IPS-18c (cell line): ENCODE measurements around the gene P2RY14.
"Not testable (repeated sequence)": the region's sequence is repeated elsewhere in the genome, so short reads cannot be mapped to it uniquely, and the experiment has no call there.

Experiments
- H3K4me3 ChIP-seq: 2 replicates; pipeline ENCODE4 v1.7.0; 2013; ENCODE audit warnings: low read depth, mild to moderate bottlenecking, low read length, moderate library complexity; ENCODE audit not compliant: insufficient read depth
- H3K9me3 ChIP-seq: one replicate; pipeline ENCODE4 v1.6.1; 2013; ENCODE audit warnings: mild to moderate bottlenecking, low read length, moderate library complexity; ENCODE audit not compliant: control insufficient read depth, insufficient read depth

P2RY14 gene

DNA sequence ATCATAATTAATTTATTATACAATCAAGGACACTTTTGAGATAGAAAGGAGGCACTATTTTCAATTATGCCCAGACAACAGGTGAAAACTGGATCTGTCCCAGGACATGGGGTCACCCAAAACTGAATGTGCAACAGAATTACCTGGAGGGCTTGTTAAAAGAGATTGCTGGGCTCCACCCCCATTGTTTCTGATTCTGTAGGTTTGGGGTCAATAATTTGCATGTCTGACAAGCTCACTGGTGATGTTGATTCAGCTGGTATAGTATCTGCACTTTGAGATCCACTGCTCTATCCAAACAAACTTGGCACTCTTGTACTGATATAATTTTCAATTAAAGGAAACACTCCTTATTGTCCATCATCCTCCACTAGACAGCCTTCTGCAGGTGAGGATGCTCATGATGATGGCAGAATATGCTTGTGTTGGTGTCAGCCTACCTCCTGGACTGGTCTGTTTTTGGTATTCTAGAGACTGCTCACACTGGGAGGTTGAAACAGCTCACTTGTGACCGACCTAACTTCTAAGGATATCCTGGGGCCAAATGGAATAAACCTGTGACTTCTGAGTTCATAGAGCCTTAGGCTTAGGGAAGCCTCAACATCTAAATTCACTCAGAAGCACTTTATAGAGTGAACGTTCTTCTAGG, 2.2 kb downstream of the P2RY14 start:
- Histone ChIP-seq H3K9me3 (no peaks in the 10 kb centered on the region), H3K4me3 (no peak overlapping the region)

DNA sequence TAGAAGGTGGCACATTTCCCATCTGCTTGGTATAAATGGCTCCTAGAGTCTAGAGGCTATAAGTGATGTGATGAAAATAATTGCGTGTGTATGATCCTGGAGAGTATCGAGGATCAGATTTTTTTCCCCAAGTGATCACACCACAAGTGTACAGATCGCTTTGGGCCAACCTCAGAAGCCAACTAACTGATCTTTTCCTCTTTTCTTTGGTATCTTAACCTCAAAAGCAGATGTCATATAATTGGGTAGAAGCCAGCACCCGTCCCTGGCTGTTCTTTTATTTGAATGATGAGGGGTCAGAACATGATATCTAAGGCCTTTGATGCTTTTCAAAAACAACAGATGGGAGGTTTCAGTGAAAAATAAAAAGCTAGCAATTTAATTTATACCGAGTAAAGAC, 3.3 kb downstream of the P2RY14 start:
- no peaks in the 10 kb centered on the region for H3K9me3 ChIP-seq

DNA sequence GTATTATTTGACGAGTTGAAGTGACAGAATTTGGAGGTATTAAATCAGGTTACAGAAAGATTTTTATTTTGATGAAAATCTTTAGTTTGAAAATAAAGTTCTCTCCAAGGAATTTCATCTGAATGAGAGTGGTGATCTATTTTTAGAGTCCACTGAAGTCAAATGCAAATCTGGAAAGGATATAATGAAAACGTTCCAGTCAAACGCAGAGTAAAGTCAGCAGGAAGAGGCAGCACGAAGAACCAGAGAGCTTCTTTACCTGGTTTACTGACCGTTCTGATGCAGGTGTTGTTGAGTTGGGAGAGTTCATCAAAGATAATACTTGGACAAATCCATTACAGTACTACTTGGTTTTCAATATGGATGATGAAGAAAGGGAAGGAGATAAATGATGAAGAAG, 8.7 kb downstream of the P2RY14 start:
- no peaks in the 10 kb centered on the region for H3K9me3 ChIP-seq
- no peak overlapping the region for H3K4me3 ChIP-seq

More for the DNA sequence above, 3.3 kb downstream of the P2RY14 start:
- no peak overlapping the region for H3K4me3 ChIP-seq

DNA sequence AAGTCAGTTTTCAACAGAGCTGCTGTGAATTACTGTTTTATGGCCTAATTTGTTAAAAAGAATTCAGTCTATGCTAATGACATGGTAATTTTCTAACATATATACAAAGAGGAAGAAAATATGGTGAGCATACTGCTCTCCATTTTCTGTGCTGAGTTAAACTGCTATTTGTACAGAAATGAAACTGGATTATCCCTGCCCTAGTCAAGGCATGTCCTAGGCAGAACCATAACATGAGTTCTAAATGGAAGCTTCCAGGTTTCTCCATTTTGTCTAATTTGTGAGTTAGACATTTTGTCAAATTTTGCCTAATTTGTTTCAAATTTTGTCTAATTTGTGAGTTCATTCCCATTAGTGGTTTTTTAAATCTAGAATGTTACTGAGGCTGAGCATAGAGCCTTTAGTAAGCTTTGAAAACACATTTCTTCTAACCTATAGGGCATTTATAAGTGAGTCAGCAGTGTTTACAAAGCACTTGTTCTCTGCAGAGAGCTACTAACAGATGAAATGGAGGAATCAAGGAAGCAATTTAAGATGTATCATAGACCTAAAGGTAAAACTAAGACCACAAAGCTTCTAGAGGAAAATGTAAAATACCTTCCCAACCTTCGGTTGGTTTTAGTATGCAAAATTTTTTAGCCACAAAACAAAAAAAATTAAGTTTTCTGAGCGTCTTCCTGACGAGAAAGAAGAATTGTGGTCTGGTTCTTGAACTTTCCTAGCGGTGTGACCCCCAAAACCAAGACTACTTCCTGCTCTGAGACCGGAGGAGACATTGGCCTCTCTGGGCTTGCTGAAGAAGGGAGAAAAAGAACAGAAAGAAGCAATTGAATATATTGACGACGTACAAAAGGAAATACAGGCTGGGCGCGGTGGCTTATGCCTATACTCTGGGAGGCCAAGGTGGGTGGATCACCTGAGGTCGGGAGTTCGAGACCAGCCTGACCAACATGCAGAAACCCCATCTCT, 9.8 kb downstream of the P2RY14 start:
- H3K4me3 ChIP-seq, result no peak overlapping the region
- no peaks in the 10 kb centered on the region for H3K9me3 ChIP-seq

DNA sequence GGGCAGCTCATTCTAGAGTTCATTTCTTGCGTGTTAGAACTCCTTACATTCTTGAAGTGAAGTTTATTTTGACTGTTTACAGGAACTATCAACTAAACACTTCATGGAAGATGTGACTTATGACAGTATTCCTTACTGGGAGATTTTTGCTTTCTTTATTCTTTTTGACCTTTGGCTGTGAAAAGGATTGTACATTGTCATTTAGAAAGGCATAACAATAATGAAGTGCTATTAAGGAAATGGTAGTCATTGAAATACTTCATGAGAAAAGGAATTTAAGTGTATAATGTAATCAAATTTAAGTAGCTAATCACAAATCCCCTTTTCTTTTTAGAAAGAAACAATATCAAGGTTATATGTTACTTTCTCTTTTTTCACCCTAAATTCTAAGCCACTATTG, 11.3 kb downstream of the P2RY14 start:
- H3K4me3 ChIP-seq, result no peak overlapping the region

DNA sequence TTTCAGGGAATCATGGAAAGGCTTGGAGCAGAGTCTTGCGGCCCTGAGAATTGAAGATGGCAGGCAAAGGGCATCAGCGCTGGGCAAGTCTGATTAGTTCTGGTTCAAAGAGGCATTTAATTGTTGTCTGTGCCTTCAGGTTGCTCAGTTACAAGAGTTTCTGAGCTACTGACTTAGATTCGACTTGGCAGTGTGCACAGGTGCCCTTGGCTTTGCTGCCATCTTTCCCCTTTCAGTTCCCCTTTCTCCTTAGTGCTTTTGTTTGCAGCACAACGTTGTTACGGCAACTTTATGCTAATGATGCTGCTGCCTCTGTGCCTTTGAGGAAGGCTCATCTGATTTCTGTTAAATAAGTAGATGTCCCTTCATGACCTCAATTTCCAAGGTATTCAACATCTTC, 12.5 kb downstream of the P2RY14 start:
- Histone ChIP-seq H3K4me3 (no peak overlapping the region), H3K9me3 (no peaks in the 10 kb centered on the region)

More for the DNA sequence above, 11.3 kb downstream of the P2RY14 start:
- no peaks in the 10 kb centered on the region for H3K9me3 ChIP-seq

DNA sequence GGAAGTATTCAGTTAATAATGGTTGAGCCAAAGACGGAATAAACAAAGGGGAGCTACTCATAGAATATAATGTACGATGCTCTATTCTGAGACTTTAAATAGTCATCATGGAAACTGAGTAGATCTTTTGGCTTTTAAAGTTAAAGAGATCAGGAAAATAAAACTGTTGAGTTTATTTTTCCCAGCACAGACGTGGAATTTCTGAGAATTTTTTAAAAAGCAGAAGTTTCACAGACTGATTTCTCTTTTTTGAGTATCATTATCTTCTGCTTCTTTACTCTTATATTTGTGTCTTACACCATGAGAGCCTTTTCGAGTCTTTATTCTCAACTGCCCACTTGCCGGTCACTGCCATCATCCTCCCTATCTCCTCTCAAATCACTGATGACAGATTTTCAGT, 13.2 kb downstream of the P2RY14 start:
- Histone ChIP-seq H3K9me3 (no peaks in the 10 kb centered on the region), H3K4me3 (no peak overlapping the region)

DNA sequence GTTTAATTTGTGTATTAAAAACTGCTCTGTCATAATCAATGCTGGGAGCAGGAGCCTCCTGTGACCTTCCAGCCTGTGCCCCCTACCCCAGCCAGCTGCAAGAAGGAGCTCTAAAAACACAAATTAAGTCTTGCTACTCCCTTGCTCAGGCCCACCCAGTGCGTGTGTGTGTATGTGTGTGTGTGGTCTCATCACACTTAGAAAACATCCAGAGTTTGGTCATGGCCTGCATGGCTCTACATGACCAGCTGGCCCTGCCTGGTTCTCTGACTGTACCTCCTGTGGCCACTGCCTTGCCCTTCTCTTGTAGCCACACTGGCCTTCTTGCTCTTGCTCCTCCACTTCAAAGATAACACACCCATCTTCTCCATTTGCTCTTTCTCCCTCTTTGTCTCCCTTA, 13.7 kb downstream of the P2RY14 start:
- H3K9me3 ChIP-seq, result no peaks in the 10 kb centered on the region
- H3K4me3 ChIP-seq, result no peak overlapping the region

DNA sequence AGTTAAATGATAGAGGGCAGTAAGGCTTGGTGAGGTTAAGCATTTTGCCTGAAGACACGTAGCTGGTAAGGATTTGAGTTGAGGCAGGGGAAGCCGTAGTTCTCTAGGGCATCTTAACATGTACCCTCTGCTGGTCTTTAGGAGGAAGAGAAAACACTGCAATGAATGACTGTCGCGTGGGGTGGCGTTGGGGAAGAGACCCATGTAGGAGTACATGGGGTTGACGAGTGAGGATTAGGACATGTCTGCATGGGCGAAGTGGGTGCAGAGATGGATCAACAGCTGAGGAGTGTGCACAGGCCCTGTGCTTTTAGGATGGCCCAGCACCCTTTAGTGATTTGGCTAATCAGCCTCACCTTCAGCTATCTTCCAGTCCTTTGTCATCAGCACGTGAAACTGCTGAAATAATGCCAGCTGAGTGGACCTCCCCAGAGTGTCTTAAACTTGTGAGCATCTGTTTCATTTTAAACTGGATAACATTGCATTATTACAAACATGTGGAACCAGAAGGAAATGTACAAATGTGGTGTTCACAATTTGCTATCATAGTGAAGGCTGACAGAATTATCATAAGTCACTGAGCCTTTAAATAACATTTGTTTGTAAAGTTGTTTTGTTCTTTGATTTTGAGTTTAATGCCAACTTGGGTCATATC, 15.3 kb downstream of the P2RY14 start:
- Histone ChIP-seq H3K4me3 (no peak overlapping the region), H3K9me3 (no peaks in the 10 kb centered on the region)

DNA sequence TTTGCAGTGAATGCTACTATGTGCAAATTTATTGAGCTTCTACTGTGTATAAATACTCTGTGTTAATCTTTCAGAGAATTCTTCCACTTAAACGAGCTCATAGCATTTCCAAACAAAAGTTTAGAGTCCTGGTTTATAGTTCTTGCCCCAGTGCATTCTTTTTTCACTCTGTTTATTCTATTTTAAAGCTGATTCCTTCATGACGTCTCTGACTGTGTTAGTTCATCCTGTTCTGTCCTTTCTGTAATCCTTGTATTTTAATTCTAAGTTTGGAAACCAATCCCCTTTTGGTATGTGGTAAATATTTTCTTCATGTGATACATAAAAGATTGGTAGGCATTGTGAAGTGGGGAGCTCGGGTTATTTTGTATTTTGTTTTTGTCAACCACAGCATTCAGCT, 18.7 kb downstream of the P2RY14 start:
- Histone ChIP-seq H3K4me3 (no peak overlapping the region), H3K9me3 (no peaks in the 10 kb centered on the region)

DNA sequence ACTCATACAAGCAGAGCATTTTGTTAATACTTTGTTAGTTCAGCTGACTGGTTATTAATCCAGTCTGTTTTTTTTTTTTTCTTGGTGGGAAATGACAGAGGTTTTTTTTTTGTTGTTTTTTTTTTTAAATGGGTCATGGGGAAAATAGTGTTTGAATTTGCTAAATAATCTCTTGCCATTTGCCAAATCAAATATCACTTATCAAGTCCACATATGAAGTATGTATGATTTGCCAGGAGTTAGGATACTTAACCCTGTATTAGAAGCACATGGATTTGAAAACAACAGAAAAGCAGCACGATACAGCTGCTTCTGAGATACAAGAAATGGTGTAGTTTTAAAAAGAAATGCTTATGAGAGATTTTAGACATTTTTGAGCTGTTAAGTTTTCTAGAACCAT, 21.6 kb downstream of the P2RY14 start:
- Histone ChIP-seq H3K9me3 (no peaks in the 10 kb centered on the region), H3K4me3 (no peak overlapping the region)

DNA sequence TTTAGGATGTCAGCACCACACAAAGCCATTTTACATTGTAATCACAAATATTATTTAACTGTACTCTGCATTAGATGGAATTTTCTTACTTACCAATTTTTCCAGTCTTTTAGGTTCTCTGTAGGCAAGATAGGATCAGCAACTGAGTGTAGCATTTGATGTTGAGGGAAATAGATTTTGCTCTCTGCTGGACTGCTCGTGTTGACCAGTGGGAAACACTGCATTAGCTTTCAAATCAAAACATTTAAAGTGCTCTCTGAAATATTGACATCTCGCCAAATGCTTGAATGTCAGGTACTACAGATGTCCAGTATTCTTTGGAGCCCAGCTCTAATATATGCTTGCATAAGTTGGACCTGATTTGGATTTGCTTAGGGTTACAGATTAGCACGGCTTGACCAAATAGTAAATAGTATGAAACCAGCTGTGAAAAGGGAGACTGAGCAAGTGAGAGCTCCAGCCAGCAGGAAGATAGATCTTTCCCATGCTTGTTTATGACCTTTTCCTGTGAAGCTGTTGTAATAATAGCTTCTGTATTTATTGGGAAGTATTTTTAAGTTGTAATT, 29.5 kb downstream of the P2RY14 start:
- H3K9me3 ChIP-seq, result no peaks in the 10 kb centered on the region
- H3K4me3 ChIP-seq, result no peak overlapping the region

DNA sequence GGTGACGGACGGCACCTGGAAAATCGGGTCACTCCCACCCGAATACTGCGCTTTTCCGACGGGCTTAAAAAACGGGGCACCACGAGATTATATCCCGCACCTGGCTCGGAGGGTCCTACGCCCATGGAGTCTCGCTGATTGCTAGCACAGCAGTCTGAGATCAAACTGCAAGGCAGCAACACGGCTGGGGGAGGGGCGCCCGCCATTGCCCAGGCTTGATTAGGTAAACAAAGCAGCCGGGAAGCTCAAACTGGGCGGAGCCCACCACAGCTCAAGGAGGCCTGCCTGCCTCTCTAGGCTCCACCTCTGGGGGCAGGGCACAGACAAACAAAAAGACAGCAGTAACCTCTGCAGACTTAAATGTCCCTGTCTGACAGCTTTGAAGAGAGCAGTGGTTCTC, 36.3 kb downstream of the P2RY14 start:
- H3K4me3 ChIP-seq, H3K9me3 ChIP-seq: not testable (repeated sequence)

DNA sequence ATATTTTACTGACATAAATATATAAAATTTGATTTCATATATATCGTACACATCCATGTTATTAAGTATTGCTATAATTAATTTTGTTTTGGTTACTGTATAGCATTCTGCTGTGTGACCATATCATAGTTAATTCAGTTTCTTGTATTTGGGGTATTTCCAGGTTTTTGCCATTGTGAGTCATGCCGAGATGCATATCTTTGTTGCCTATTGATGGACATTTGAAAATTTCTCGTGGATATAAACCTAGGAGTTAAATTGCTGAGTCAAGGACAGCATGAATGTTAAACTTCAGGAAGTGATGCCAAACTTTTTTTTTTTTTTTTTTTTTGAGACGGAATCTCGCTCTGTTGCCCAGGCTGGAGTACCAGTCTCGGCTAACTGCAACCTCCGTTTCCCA, 41.6 kb downstream of the P2RY14 start:
- Histone ChIP-seq H3K4me3 (no peak overlapping the region), H3K9me3 (no peaks in the 10 kb centered on the region)

DNA sequence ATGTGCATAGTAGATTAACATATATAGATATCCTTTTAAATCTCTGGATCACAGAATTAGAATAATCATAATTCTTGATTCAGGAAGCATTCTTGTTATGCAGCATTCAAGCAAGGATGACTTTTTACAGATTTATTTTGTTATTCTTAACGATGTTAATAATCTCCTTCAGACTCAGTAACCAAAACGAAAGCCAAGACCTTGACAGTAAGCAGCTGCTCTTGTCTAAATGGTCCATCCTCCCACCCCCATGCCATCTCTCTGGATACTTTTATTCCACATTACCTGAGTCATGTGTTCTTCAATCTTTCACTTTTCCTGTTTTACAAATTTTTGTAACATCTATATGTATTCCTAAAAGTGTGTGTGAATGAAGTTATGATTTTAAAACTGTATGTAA, 42.0 kb downstream of the P2RY14 start:
- H3K4me3 ChIP-seq, result no peak overlapping the region
- H3K9me3 ChIP-seq, result no peaks in the 10 kb centered on the region

DNA sequence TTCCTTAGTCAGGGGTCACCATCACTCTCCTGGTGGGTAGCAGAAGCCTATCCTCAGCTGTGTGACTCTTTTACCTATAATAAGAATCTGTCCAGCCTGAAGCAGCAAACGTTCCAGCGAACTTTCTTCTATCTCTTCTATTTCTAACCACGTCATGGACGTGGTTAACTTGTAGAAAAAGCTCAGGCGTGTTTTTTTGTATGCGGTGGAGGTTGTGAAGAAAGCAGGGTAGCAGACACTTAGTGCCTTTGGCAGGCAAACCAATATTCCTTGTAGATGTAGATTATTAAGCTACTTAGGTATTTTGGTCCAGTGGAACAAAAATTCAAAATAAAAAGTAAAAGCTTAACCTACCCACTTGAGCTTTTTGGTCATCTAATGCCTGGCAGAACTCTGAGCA, 43.5 kb downstream of the P2RY14 start:
- Histone ChIP-seq H3K9me3 (no peaks in the 10 kb centered on the region), H3K4me3 (no peak overlapping the region)

DNA sequence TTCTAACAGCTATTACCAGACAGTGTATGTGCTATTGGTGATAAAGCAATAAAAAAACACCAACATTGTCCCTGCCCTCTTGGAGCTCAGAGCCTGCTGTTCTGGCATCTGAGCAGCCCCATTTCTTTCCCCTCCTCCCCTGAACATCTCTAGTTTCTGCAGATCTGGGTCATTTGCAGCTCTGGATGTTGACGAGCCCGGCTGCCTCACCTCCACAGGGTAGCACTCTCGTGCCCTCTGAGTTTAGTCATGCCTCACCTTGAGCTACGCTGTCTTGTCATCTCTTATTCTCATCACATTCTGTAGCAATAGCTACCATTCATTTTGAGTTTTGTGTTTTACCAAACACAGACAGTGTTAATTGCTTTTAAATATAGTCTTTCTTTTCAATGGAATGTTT, 45.4 kb downstream of the P2RY14 start:
- Histone ChIP-seq H3K4me3 (no peak overlapping the region), H3K9me3 (no peaks in the 10 kb centered on the region)

DNA sequence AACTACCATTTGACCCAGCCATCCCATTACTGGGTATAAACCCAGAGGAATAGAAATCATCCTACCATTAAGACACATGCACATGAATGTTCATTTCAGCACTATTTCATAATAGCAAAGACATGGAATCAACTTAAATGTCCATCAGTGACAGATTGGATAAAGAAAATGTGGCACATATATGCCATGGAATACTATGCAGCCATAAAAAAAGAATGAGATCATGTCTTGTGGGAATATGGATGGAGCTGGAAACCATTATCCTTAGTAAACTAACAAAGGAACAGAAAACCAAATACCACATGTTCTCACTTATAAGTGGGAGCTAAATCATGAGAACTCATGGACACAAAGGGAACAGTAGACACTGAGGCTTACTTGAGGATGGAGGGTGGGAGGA, 45.9 kb downstream of the P2RY14 start:
- not testable (repeated sequence) for H3K9me3 ChIP-seq, H3K4me3 ChIP-seq
